ENCODE measurements around the gene OTOP1.

DNA sequence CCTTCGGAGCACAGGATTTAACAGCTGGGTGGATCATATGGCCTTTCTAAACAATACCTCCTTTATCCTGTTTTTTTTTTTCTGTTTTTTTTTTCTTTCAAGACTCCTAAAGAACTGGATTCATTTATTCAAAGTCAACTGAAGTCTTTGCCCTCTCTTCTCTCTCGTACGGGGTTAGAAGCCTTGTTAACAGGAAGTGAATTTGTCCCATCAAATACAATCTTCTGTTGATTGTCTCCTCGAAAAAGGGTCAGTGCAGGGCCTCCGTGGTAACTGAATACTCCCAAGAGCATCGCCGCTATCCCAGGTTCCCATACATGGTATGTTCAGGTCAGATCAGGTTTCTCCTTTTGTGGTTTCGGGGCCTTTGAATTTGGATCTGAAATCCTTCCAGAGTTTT, 23.1 kb upstream of the OTOP1 start:
- TF ChIP-seq, protein P1, sequence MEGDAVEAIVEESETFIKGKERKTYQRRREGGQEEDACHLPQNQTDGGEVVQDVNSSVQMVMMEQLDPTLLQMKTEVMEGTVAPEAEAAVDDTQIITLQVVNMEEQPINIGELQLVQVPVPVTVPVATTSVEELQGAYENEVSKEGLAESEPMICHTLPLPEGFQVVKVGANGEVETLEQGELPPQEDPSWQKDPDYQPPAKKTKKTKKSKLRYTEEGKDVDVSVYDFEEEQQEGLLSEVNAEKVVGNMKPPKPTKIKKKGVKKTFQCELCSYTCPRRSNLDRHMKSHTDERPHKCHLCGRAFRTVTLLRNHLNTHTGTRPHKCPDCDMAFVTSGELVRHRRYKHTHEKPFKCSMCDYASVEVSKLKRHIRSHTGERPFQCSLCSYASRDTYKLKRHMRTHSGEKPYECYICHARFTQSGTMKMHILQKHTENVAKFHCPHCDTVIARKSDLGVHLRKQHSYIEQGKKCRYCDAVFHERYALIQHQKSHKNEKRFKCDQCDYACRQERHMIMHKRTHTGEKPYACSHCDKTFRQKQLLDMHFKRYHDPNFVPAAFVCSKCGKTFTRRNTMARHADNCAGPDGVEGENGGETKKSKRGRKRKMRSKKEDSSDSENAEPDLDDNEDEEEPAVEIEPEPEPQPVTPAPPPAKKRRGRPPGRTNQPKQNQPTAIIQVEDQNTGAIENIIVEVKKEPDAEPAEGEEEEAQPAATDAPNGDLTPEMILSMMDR (IDR thresholded peaks at IDR 0.05; ENCODE audit: poor library complexity, severe bottlenecking), result no peak
- no peak for TF ChIP-seq MXI1 (conservative IDR thresholded peaks at IDR 0.05; ENCODE audit: poor library complexity, severe bottlenecking)
- no peak for TF ChIP-seq POLR2AphosphoS5 (IDR thresholded peaks at IDR 0.05)
- no peak for TF ChIP-seq EP300 (conservative IDR thresholded peaks at IDR 0.05; ENCODE audit: poor library complexity, severe bottlenecking)
- TF ChIP-seq, protein P2, sequence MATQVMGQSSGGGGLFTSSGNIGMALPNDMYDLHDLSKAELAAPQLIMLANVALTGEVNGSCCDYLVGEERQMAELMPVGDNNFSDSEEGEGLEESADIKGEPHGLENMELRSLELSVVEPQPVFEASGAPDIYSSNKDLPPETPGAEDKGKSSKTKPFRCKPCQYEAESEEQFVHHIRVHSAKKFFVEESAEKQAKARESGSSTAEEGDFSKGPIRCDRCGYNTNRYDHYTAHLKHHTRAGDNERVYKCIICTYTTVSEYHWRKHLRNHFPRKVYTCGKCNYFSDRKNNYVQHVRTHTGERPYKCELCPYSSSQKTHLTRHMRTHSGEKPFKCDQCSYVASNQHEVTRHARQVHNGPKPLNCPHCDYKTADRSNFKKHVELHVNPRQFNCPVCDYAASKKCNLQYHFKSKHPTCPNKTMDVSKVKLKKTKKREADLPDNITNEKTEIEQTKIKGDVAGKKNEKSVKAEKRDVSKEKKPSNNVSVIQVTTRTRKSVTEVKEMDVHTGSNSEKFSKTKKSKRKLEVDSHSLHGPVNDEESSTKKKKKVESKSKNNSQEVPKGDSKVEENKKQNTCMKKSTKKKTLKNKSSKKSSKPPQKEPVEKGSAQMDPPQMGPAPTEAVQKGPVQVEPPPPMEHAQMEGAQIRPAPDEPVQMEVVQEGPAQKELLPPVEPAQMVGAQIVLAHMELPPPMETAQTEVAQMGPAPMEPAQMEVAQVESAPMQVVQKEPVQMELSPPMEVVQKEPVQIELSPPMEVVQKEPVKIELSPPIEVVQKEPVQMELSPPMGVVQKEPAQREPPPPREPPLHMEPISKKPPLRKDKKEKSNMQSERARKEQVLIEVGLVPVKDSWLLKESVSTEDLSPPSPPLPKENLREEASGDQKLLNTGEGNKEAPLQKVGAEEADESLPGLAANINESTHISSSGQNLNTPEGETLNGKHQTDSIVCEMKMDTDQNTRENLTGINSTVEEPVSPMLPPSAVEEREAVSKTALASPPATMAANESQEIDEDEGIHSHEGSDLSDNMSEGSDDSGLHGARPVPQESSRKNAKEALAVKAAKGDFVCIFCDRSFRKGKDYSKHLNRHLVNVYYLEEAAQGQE (IDR thresholded peaks at IDR 0.05; ENCODE audit: borderline replicate concordance), result no peak
- no peak for TF ChIP-seq EZH2 (IDR thresholded peaks at IDR 0.05; ENCODE audit: borderline replicate concordance, insufficient read depth, low read length, poor library complexity, severe bottlenecking)
- TF ChIP-seq TAF1 (IDR thresholded peaks at IDR 0.05; ENCODE audit: low read depth), result no peak

Measured in neural cell (in vitro differentiated cells).